BE2C (cell line): ENCODE results near the gene DUSP16.
A peak's percentile ranks its signal among the peaks of the same experiment; 100 is the strongest.

ENCODE experiments used
- DNase-seq: peaks from one replicate; pipeline ENCODE4 v3.0.0-alpha.2; 2020
- H3K27me3 ChIP-seq: fragments of 250-450 bp; sonication (Bioruptor Pico); 2 replicates; pipeline ENCODE4 v1.5.1; 2020; ENCODE audit warnings: mild to moderate bottlenecking
- H3K36me3 ChIP-seq: fragments of 250-450 bp; sonication (Bioruptor Pico); 2 replicates; pipeline ENCODE4 v1.5.1; 2020; ENCODE audit warnings: mild to moderate bottlenecking
- H3K4me1 ChIP-seq: fragments of 250-450 bp; sonication (Bioruptor Pico); 2 replicates; pipeline ENCODE4 v1.5.1; 2020
- H3K4me3 ChIP-seq: 2 replicates; pipeline ENCODE4 v1.5.1; 2011; ENCODE audit warnings: low read depth, low read length
- H3K9me3 ChIP-seq: fragments of 250-450 bp; sonication (Bioruptor Pico); 2 replicates; pipeline ENCODE4 v1.5.1; 2020
- CTCF ChIP-seq: IDR thresholded peaks from 2 replicates; pipeline ENCODE4 v1.5.1; 2012; ENCODE audit warnings: mild to moderate bottlenecking, low read depth, low read length

DUSP16 gene

GRCh38 chr12:12519354-12519998, 43.2 kb downstream of the DUSP16 start:
- no peaks in the 10 kb centered on the region; the same call in 1 of the 2 replicates for H3K9me3 ChIP-seq
- no peak overlapping the region for H3K4me3 ChIP-seq
- no peaks in the 10 kb centered on the region for H3K27me3 ChIP-seq
- DNase-seq = no peak
- no peaks in the 10 kb centered on the region for H3K4me1 ChIP-seq
- no peak for TF ChIP-seq CTCF
- H3K36me3 ChIP-seq = peaks cover 12% of the 10 kb centered on the region

- no peaks in the 10 kb centered on the region for H3K27me3 ChIP-seq
- H3K36me3 ChIP-seq = peaks cover 12% of the 10 kb centered on the region
- H3K9me3 ChIP-seq = no peaks in the 10 kb centered on the region; the same call in 1 of the 2 replicates
- DNase-seq = no peak
- H3K4me3 ChIP-seq = no peak overlapping the region
- TF ChIP-seq CTCF = no peak
- no peaks in the 10 kb centered on the region for H3K4me1 ChIP-seq
Observed at GRCh38 chr12:12518919-12519318, 43.7 kb downstream of the DUSP16 start.

- DNase-seq = no peak
- Histone ChIP-seq H3K4me1 (no peaks in the 10 kb centered on the region), H3K9me3 (no peaks in the 10 kb centered on the region; the same call in 1 of the 2 replicates), H3K36me3 (peaks cover 12% of the 10 kb centered on the region), H3K27me3 (no peaks in the 10 kb centered on the region), H3K4me3 (no peak overlapping the region)
- TF ChIP-seq CTCF = no peak
Observed at GRCh38 chr12:12518464-12518845, 44.2 kb downstream of the DUSP16 start.

GRCh38 chr12:12513416-12514006, 49.2 kb downstream of the DUSP16 start:
- Histone ChIP-seq H3K9me3 (no peaks in the 10 kb centered on the region; the same call in 1 of the 2 replicates), H3K4me1 (peaks cover 25% of the 10 kb centered on the region), H3K4me3 (no peak overlapping the region), H3K27me3 (no peaks in the 10 kb centered on the region), H3K36me3 (peaks cover 5% of the 10 kb centered on the region)
- DNase-seq = no peak
- no peak for TF ChIP-seq CTCF

GRCh38 chr12:12511895-12512711, 50.6 kb downstream of the DUSP16 start:
- peak; percentile 35 for DNase-seq
- no peaks in the 10 kb centered on the region for H3K27me3 ChIP-seq
- no peaks in the 10 kb centered on the region for H3K36me3 ChIP-seq
- H3K4me1 ChIP-seq = peaks cover 27% of the 10 kb centered on the region
- H3K9me3 ChIP-seq = no peaks in the 10 kb centered on the region; the same call in 1 of the 2 replicates
- H3K4me3 ChIP-seq = peak overlapping the region; percentile 19; the same call in 1 of the 2 replicates
- TF ChIP-seq CTCF = no peak
